Measurements from ENCODE around the gene TBX15.

Gene TBX15

DNA sequence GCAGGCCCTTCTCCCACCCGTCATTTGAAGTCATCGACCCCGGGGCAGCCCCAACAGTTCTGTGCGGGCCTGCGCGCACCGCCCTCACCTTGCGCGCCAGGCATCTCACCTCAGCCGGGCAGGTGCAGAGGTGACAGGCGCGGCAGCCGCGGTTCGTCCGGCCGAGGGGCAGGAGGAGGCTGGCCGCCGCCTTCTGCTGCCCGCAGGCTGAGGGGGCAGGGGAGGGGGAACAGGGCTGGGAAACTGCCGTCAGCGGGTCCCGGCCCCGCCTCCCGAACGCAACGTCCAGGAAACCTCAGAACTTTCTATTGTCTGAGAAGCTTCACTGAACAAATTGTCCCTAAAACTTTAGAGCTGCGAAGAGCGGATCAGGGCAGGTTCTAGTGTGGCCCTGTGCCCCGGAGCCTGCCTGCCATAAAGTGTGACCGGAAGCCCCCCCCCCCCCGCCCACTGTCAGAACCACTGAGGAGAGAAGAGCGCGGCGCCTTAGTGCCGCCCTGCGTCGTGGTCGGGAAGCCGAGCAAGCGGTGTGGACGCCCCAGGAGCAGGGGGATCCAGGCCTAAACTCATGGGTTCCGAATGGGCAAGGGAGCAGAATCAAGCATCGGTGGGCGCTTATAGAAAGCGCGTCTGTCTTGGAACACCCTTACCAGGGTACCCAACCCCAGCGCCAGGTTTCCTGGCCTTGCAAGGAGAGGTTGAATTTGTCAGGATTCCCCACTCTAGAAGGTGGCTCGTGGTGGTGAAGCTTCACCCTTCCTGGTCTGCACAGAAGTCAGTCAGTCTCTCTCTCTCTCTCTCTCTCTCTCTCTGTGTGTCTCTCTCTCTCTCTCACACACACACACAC is 13.3 kb upstream of the TBX15 start:
- no peak for DNase-seq

DNA sequence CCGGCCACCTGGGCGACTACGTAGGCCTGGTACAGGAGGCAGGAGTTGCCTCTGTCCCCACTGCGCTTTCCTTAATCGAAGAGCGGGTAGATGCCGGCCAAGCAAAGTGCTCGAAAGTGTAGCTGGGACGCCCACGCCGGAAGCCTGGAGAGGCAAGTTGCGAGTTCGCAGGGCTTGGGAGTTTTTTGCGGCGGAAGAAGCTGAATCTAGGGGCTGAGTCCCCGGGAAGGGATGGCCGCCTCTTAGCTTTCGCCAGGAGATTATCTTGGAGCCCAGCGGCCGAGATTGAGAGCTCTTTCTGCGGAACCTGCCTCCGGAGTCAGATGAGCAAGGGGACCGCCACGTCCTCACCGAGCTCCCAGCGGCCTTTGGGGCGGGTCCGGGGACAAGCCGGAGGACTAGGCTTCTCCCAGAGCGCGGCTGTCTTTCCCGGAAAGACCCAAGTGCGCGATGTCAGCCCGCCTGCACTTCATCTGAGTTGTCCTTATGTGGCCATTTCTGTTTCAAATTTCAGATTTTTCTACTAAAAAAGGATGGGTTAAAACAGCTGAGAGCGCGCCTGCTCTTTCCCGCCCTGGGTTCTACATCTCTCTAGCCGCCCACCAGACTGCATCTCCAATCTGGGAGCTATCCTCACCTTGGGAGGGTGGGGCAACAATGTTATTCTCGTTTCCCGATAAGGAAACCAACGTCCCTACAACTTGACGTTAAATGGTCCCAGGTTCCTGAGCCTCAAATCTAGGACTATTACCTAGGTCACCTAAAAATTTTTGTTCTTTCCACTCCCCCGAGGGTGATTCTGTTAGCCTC is 12.4 kb upstream of the TBX15 start:
- no peak for DNase-seq

DNA sequence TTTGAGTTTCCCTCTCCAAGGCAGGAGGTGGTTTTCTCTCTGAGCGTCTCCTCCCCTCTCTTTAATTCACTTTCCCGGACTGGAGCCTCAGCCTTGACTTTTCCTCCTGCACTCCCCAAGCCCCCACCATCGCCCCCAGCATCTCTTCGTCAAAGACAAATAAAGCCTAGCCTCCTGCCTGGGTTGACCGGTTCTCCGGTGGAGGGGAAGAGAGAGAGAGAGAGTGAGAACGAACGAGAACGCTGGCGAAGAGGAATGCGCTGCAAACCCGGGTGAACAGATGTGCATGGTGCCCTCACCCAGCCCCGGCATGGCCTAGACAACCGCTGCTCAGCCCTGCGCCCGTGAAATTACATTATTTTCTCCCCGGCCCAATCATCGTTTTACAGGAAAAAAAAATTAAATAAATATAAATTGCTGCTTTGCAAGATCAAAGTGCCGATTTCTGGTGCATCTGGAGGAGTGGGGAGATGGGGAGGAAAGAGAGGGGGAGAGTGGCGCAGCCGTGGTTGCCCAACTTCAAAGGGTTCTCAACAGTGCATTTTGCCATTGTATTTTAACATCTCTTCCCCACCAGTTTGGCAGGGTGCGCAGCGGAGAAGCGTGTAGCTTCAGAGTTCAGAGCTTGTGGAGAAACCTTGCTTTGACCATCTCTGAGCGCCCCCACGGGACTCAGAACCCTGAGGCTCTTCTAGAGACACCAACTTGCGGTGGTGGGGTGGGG is 11.4 kb upstream of the TBX15 start:
- DNase-seq: no peak

DNA sequence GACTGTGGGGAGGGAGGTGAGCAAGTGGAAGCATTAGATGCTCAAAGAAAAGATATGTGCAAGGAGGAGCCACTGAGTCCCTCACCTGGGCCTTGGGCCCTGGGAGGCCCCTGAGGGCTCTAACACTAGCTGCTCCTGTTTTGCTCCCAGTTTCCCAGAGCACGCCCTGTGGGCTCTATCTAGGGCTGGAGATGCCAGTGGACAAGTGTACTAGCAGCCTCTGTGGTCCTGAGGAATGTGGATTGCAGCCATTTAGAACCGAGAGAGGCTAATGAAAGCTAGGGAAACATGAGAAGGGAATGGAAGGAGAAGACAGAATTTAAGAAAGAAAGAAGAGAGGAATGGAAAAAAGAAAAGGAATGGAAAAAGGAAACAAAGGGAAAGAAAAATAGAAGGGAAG is 10.0 kb upstream of the TBX15 start:
- DNase-seq: no peak

DNA sequence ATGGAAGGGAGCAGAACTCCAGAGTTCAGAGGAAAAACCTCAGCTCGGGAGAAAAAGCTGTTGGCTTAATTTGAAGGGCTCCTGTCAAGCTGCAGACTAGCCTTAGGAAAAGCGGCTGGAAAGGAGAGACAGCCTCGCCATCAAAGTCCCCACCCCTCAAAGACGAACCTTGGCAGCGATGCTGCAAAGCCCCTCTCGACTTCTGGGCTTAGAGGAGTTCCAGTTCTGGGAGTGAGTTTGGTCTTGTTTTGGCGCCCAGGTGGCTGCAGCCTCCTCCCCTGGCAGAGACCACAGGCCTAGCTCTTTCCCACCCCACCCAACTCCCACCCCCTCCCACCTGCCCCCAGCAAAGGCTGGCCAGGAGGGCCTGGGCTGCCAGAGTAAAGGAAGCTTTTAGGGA is 9.1 kb upstream of the TBX15 start:
- no peak for DNase-seq

DNA sequence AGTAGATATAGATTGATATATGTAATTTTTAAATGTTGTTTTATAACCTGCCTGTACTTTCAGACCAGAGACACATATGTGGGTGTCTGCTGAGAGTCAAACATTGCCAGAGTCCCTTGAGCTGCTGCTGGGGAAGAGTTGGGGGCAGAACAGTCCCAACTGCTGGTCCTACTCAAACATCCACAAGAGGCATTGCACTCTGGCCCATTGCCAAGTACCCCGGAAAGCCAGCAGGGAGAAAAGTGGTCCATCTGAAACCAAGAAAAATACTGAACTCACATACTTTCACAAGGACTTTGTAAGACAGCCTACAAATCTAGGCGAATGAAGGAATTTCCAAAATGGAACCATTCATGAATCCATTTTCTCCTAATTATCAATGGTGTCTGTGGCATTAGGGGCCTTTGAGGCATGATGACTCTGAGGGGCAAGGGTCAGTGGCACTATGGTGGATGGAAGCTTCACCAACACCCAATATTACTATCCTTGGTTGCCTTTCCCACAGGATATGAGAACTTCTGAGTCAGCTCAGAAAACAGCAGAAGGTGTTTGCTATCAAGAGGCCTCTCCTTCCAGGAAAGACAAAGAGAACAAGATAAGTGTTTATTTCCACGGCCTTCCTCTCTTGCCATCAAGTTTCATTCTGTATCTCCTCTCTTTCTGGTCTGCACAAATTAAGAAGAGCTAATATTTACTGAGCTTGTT is 7.3 kb upstream of the TBX15 start:
- DNase-seq: no peak

DNA sequence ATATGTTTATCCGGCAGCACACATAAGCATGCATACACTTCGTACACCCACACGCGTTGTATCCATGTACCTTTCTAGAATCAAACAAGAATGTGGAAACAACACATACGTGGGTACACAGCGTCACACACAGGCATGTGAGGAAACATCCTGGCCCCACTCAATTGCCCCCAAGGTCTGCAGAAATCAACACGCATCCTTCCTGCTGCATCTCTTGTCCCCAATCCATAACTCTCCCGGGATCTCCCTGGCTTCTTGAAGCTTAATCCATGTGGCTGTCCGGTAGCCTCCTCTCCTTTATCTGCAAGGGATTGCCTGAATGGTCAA is 5.5 kb upstream of the TBX15 start:
- DNase-seq: no peak

DNA sequence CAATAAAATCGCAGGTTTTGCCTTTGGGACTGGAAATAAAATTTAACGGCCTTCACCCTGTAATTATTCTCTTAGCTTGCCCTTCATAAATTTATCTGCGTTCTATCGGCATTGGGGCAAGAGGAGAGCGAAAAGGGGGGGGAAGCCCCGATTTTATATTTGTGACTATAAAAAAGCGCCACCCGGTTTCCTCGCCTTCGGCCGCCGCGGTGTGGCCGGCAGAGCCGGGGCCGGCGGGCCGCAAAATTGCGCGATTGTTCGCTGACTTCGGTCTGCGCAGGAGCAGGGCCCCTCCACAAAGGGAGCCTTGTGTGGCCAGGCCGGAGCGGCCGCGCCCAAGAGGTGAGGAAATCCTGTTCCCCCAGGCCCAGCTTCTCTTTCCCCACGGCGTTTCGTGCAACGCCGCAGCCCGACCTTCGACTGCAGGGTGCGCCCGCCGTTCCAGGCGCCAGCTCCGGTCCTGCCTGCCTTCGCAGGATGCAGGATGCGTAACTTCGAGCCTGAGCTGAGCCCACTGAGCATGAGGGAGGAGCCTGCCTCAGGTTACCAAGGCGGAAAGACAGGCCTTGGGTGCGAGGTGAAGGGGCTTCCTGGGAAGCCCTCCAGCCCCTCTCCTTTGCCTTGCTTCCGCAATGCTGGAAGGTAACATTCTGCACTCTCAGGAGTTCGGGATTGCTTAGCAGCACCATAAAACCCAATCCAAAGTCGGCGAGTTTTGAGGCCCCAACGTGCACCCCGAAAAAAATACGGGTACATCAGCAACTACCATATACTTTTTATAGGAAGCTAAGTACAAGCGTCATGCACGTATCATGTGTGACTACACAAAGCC is 4.9 kb upstream of the TBX15 start:
- no peak for DNase-seq

DNA sequence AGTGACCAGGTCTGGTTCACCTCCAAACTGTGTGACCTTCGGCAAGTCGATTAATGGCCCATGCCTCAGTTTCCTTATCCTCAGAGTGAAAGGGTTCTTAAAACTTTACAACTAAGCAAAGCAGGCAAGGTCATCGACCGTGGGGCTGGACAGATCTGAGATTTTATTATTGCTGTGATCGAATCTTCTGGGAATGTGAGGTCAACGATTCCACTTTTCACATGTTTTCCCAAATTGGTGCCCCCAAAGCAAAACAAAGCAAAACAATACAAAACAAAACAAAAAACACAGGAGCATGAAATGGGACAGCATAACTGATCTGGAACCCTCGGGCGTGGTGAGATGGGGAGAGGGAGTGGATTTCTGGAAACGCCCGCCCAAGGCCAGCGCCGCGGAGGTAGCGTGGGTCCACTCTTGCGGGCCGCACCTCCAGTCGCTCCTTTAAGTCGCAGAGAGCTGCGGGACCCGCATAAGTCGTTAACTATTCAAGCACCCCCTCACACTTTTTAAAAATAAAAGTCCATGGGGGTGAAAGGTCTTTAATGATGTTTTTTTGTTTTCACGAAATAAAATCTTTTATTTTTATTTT is 4.2 kb upstream of the TBX15 start:
- no peak for DNase-seq

DNA sequence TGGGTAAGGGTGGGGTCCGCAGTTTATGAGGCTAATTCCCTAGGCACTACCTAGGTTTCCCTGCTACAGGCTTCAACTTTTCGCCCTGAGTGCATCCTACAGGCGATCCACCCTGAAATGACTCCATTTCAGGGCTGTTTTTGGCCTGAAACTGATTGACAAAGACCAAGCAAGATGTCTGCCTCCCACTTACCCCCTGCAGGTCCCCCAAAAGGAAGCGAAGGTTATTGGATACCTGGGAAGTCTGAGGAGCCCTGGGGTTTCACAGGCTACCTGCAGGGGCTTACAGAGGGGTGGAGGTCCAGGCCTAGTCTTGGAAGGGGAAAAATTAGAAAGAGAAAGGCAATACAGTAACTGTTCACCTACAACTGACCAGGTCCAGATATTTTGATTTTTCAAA is 3.3 kb upstream of the TBX15 start:
- no peak for DNase-seq

DNA sequence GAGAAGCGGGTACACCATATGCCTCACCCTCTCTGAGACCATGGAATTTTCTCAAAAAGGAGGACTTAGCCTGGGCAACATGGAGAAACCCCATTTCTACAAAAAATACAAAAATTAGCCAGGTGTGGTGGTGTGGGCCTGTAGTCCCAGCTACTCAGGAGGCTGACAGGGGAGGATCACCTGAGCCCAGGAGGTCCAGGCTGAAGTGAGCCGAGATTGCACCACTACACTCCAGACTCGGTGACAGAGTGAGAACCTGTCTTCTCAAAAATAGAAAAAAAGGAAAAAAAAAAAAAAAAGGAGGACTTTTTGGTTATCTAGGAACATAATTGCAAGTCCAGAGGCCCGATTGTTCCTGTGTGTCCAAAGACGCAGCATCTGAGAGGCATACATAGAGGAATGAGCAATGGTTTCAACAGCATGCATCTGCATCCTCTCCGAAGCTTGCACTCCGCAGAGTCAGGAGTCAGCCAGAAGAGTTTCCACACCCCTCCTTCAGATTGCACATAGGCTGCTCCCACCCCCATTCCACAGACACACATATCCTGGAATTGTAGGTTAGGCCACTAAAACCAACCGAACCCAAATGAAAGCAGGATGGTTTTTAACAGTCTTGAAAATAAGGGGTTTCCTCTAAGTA is 2.5 kb upstream of the TBX15 start:
- DNase-seq: no peak

DNA sequence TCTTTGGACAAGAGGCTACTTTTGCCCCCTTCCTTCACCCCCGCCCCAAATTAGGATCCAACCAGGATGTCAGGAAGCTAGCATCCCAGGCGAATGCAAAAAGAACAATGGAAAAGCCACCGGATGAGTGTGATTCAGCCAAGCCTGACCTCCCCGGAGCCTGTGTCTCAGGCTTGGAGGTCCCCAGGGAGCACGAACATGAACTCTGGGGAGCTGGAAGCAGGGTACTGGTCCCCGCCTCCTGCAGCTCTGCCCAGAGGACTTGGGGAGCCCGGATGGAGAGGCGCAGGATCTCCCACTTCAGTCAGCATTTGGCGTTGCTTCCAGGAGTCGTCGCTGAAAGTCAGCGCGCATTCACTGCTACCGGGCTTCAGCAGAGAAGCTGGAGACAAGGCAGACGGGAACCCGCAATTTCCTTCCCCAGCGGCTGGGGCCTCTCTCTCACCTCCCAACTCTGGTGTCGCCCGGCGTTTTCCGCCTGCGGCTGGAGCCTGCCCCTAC is 1.8 kb upstream of the TBX15 start:
- no peak for DNase-seq

DNA sequence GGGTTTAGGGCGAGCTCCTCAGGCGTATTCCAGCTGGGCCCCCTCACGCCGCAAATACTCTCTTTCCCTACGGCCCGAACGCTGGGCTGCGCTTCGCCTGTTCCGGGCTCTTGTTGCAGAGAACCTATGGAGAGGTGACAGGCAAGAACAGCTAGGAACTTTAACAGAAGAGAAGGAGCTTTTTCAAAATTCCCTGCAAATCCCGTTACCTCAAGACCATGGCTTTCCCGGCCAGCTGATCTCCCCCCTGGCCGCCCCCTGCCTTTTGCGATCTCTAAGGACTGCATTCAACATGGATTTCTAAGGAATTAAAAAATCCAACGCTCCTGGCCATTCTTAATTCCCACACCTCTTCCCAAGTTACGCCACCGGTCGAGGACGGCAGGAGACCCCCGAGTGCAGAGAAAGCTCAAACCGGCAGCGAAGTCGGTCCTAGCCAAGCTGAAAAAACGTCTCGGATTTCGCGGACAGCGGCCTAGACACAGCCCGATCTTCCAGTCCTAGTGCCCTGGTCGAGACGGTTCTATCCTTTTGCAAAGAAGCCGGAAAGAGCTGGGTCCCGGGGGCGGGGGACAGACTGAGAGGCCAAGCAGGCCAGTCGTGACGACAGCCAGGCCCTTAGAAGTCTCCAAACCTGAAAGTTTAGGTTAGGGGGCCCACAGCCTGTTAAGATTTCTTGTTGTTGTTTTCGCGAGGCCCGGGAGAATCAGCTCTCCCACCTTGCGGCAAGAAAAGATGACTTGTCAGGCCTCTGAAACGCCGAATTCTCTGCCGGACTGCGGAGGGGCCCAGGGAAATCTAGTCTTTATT is 1.1 kb upstream of the TBX15 start:
- no peak for DNase-seq

DNA sequence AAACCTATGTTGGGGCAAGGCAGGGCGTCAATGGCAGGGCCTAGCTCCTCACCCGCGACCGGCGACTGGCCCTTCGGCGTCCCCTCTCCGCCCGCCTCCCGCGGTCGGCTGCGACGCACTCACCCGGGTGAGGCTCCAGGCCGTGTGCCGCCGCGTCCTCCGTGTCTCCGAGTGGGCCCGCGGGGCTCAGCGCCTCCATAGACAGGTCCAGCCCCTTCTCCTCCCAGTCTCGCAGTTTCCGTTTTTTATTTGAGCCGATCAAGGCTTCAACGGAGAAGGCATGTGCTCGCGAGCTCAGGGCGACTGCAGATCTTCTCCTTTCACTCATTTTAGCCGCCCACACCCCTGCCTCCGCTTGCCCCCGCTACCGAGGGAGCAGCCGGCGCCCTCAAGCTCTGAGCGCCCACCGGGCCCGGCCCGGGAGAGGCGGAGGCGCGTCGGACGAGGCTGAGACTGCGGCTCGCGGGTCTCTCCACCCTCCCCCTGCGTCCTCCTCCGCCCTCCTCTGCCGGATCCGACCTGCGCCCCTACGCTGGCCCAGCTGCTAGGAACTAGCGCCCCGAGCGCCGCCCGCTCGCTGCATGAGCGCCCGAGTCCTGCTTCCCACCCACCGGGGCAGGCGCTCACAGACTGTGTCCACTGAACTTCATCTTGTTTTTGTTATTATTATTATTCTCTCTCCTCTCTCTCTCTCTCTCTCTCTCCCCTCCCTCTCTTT is 516 bp downstream of the TBX15 start:
- DNase-seq: no peak

DNA sequence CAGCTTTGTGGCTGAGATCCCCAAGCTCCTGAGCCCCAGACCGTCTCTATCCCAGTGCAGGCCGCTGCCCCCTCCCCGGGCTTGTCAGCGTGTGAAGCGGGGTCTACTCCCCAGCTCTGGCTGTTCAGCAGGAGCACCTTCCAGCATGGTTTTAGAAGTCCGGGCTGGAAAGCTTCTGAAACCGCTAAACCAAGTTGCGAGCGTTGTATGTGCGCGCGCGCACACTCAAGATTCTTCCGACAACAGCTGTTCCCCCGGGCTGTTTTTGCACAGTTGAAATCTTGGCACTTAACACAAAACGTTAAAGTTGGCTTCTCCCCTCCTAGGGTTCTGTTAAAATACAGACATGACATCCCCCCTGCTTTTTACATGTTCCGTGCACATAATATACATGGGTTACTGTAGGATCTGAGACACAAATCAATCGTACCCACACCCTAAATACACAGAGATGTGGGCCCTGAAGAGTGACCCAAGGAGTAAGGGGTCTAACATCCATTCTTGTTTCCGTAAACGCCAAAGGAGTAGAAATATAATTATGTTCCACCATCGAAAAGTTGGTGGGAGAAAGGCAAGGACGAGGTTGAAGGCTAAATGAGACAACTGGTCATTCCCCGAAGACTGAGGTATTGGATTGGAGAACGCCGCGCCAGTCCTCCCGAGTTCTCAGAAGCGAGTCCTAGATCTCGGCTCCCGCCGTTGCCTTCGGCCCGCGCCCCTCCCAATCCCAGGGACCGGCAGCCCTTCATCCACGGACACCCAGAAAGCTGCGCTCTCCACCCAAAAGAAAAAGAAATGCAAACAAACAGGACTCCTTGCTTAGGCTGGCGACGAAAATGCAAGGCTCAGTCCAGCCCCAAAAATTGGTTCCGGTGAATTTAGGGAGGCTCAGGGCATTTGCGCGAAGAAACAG is 1.3 kb downstream of the TBX15 start:
- DNase-seq: no peak

DNA sequence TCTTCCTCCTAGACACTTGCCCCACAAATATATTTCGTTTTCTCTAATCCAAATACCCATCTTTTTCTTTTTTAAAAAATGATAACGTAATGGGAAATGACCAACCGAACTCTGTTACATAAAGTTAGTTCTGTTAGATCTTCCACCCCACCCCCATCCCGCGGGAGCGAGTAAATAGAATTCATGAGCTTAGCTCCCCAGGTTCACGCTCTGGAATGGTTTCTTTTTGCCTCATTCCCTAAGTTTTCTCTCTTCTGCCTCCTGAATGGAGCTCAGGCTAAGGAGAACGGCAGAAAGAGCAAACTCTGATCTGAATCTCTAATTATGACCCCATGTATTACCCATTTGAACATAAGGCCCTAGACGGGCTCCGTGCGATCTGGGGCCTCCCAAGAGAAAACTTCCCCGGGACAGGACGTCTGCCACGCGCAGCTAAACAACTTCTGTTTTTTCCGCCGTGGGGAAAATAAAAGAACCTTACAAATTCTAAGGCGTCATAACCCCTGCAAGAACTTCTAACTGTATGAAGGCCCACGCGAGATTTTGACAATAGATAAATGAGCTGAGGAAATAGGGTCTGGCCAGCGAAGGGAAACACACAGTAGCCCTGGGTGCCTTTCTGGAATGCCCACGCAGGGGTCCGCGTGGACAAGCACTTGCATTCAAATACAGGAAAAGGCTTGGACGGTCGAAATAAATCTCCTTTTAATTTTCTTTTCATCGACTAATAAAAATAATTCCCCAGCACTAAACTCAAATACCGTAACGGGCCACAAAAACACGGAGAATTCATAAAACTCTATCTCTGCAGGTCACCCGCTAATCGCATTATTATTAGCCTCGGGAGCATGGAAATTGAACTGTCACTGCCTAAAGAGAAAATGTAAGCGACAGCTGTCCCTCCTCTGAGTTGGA is 2.2 kb downstream of the TBX15 start:
- DNase-seq: no peak

Measured in activated CD4-positive, alpha-beta T cell treated with anti-CD3 and anti-CD28 coated beads, Interleukin-2, amount 50 U/mL, for 48 hours (primary cell).